GM12878 (cell line): Measurements from ENCODE around the gene DGKE. TPM values are rescaled to one million over a fixed set of nuclear protein-coding genes. Genes with fewer than 3 reads are reported as not detected.

Experiments
- EGR1 ChIP-seq, 2 experiments: IDR thresholded peaks; 1 replicate in 1 of 2; 2 replicates in 1 of 2; pipeline ENCODE4 v1.6.1; 2011 to 2012; ENCODE audit warnings: low read depth in 2 of 2, low read length in 2 of 2, borderline replicate concordance in 1 of 2, mild to moderate bottlenecking in 1 of 2, moderate library complexity in 1 of 2
- JUNB ChIP-seq: IDR thresholded peaks from 2 replicates; pipeline ENCODE4 v1.6.1; 2016; ENCODE audit warnings: antibody characterized with exemption, mild to moderate bottlenecking
- MTA2 ChIP-seq: fragments of 450-650 bp; IDR thresholded peaks from 2 replicates; pipeline ENCODE4 v1.6.1; 2016; ENCODE audit warnings: low read depth, mild to moderate bottlenecking, moderate library complexity
- RAD51 ChIP-seq: fragments of 450-650 bp; IDR thresholded peaks from 2 replicates; pipeline ENCODE4 v1.6.1; 2016; ENCODE audit warnings: moderate library complexity, mild to moderate bottlenecking, inconsistent platforms
- polyA plus RNA-seq, 11 experiments: library from polyadenylated mRNA; depleted of rRNA in 4 of 11; unstranded in 6 of 11; stranded (reverse) in 5 of 11; fragments of >200 nt; fragmentation: Nextera tagmentation in 4 of 11; fragmentation: Illumina TruSeq in 1 of 11; extraction: Ambion mirVana in 4 of 11; extraction: Trizol in 1 of 11; gene quantifications; 1 replicate in 1 of 11; 2 replicates in 10 of 11; pipeline versions ENCODE4 v1.2.1 to v1.2.3, GENCODE V29; 2011 to 2016; ENCODE audit warnings: inconsistent platforms in 2 of 11, missing spikeins in 2 of 11, low read depth in 1 of 11
- total RNA-seq, 4 experiments: library from RNA; depleted of rRNA in 3 of 4; stranded (reverse); fragments of >200 nt in 3 of 4; fragmentation: Illumina TruSeq in 1 of 4; extraction: Trizol in 1 of 4; gene quantifications; 2 replicates each; pipeline versions ENCODE4 v1.2.1 to v1.2.3, GENCODE V29; 2013 to 2021
- TF ChIP-seq, protein P1 (sequence below): IDR thresholded peaks from 2 replicates; pipeline ENCODE4 v1.6.1; 2012; ENCODE audit warnings: improper control_type of control experiment, low read depth, low read length; ENCODE audit not compliant: insufficient replicate concordance

Gene DGKE
- total and polyA plus RNA-seq, 10 of the 15 experiments (the other 5 are each of a cell fraction or from before 2014, with no cell fraction given): 2.8 to 18.0 (median 11.6) TPM

DNA sequence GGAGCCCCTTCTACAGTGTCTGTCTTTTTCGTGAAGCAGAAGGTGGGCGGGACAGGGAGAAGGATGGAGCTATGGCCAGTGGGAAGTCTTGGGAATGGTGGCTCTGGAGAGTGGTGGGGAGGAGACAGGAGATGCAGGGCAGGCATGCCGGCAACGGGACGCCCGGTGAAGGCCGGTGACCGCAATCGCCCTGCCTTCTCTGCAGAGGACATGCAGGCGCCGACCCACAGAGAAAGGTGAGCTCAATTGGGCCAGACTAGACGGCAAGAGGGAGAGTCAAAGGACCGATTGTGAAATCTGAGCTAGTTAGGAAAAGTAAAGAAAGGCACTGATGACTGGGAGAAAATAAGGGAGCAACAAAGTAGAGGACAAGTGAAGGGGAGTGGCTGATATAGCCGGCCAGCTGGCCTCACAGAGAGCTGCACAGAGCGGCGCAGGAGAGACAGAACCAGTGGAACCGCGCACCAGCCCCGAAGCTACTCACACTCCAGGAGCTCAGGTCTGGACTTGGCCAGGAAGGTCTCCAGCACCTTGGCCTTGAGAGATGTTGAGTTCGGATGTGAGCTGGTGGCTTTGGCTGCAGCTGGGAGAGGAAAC, 61.0 kb downstream of the DGKE start (continued):
- TF ChIP-seq RAD51: no peak
- TF ChIP-seq, protein P1, sequence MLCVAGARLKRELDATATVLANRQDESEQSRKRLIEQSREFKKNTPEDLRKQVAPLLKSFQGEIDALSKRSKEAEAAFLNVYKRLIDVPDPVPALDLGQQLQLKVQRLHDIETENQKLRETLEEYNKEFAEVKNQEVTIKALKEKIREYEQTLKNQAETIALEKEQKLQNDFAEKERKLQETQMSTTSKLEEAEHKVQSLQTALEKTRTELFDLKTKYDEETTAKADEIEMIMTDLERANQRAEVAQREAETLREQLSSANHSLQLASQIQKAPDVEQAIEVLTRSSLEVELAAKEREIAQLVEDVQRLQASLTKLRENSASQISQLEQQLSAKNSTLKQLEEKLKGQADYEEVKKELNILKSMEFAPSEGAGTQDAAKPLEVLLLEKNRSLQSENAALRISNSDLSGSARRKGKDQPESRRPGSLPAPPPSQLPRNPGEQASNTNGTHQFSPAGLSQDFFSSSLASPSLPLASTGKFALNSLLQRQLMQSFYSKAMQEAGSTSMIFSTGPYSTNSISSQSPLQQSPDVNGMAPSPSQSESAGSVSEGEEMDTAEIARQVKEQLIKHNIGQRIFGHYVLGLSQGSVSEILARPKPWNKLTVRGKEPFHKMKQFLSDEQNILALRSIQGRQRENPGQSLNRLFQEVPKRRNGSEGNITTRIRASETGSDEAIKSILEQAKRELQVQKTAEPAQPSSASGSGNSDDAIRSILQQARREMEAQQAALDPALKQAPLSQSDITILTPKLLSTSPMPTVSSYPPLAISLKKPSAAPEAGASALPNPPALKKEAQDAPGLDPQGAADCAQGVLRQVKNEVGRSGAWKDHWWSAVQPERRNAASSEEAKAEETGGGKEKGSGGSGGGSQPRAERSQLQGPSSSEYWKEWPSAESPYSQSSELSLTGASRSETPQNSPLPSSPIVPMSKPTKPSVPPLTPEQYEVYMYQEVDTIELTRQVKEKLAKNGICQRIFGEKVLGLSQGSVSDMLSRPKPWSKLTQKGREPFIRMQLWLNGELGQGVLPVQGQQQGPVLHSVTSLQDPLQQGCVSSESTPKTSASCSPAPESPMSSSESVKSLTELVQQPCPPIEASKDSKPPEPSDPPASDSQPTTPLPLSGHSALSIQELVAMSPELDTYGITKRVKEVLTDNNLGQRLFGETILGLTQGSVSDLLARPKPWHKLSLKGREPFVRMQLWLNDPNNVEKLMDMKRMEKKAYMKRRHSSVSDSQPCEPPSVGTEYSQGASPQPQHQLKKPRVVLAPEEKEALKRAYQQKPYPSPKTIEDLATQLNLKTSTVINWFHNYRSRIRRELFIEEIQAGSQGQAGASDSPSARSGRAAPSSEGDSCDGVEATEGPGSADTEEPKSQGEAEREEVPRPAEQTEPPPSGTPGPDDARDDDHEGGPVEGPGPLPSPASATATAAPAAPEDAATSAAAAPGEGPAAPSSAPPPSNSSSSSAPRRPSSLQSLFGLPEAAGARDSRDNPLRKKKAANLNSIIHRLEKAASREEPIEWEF: no peak
- no peak for TF ChIP-seq JUNB
- no peak for TF ChIP-seq MTA2
- no peak for TF ChIP-seq EGR1 (IDR thresholded peaks at IDR 0.05; ENCODE audit: borderline replicate concordance in 1 of 2, low read depth in 2 of 2, low read length in 2 of 2)
